ENCODE results near the gene MYLK4. TPM values are rescaled to one million over a fixed set of nuclear protein-coding genes. Genes with fewer than 3 reads are reported as not detected.
A peak's percentile ranks its signal among the peaks of the same experiment; 100 is the strongest.

Gene MYLK4
- total RNA-seq, 2 experiments from 2014 or later = 0.10 to 0.21 TPM

GRCh38 chr6:2784061-2784460 is 33.3 kb upstream of the MYLK4 start:
- peaks cover 32% of the 10 kb centered on the region for H3K36me3 Mint-ChIP-seq

GRCh38 chr6:2783188-2783963 is 32.7 kb upstream of the MYLK4 start:
- no peak for DNase-seq
- Mint-ChIP-seq H3K36me3 (peaks cover 32% of the 10 kb centered on the region), H3K4me1 (peaks cover 12% of the 10 kb centered on the region), H3K27ac (peak overlapping the region; percentile 46), H3K9me3 (no peaks in the 10 kb centered on the region), H3K27me3 (no peaks in the 10 kb centered on the region), H3K4me3 (no peak overlapping the region)

More at GRCh38 chr6:2784061-2784460, 33.3 kb upstream of the MYLK4 start:
- DNase-seq = no peak
- Mint-ChIP-seq H3K9me3 (no peaks in the 10 kb centered on the region), H3K27me3 (no peaks in the 10 kb centered on the region), H3K4me3 (no peak overlapping the region), H3K27ac (no peak overlapping the region), H3K4me1 (peaks cover 11% of the 10 kb centered on the region)

- no peak for DNase-seq
- Mint-ChIP-seq H3K27ac (no peak overlapping the region), H3K4me3 (no peak overlapping the region), H3K4me1 (peaks cover 13% of the 10 kb centered on the region), H3K27me3 (no peaks in the 10 kb centered on the region), H3K36me3 (peaks cover 30% of the 10 kb centered on the region), H3K9me3 (no peaks in the 10 kb centered on the region)
Measured at GRCh38 chr6:2782825-2783187, 32.1 kb upstream of the MYLK4 start.

GRCh38 chr6:2782356-2782708 is 31.6 kb upstream of the MYLK4 start:
- DNase-seq = no peak
- Mint-ChIP-seq H3K4me1 (peaks cover 16% of the 10 kb centered on the region), H3K4me3 (no peak overlapping the region), H3K9me3 (no peaks in the 10 kb centered on the region), H3K36me3 (peaks cover 30% of the 10 kb centered on the region), H3K27ac (no peak overlapping the region), H3K27me3 (no peaks in the 10 kb centered on the region)

GRCh38 chr6:2781685-2782355 is 31.1 kb upstream of the MYLK4 start:
- no peaks in the 10 kb centered on the region for H3K27me3 Mint-ChIP-seq
- H3K27ac Mint-ChIP-seq = no peak overlapping the region
- peaks cover 18% of the 10 kb centered on the region for H3K4me1 Mint-ChIP-seq
- DNase-seq = no peak
- H3K36me3 Mint-ChIP-seq = peaks cover 26% of the 10 kb centered on the region
- H3K4me3 Mint-ChIP-seq = no peak overlapping the region
- no peaks in the 10 kb centered on the region for H3K9me3 Mint-ChIP-seq

GRCh38 chr6:2780102-2780737 is 29.5 kb upstream of the MYLK4 start:
- H3K36me3 Mint-ChIP-seq = peaks cover 28% of the 10 kb centered on the region
- H3K27ac Mint-ChIP-seq = no peak overlapping the region
- H3K4me1 Mint-ChIP-seq = peaks cover 22% of the 10 kb centered on the region
- DNase-seq = no peak
- H3K4me3 Mint-ChIP-seq = no peak overlapping the region
- H3K27me3 Mint-ChIP-seq = no peaks in the 10 kb centered on the region
- no peaks in the 10 kb centered on the region for H3K9me3 Mint-ChIP-seq

GRCh38 chr6:2777249-2777648 is 26.5 kb upstream of the MYLK4 start:
- Mint-ChIP-seq H3K4me1 (peaks cover 32% of the 10 kb centered on the region), H3K36me3 (peaks cover 26% of the 10 kb centered on the region), H3K4me3 (no peak overlapping the region), H3K9me3 (no peaks in the 10 kb centered on the region), H3K27ac (no peak overlapping the region), H3K27me3 (no peaks in the 10 kb centered on the region)
- DNase-seq = no peak

GRCh38 chr6:2775003-2775402 is 24.3 kb upstream of the MYLK4 start:
- Mint-ChIP-seq H3K4me1 (peaks cover 46% of the 10 kb centered on the region), H3K4me3 (no peak overlapping the region), H3K27ac (no peak overlapping the region), H3K27me3 (no peaks in the 10 kb centered on the region), H3K36me3 (peaks cover 26% of the 10 kb centered on the region), H3K9me3 (no peaks in the 10 kb centered on the region)
- no peak for DNase-seq

GRCh38 chr6:2773449-2773848 is 22.7 kb upstream of the MYLK4 start:
- Mint-ChIP-seq H3K36me3 (peaks cover 33% of the 10 kb centered on the region), H3K27ac (no peak overlapping the region), H3K4me1 (peaks cover 53% of the 10 kb centered on the region), H3K27me3 (no peaks in the 10 kb centered on the region), H3K9me3 (no peaks in the 10 kb centered on the region), H3K4me3 (no peak overlapping the region)
- DNase-seq = no peak

- H3K27me3 Mint-ChIP-seq = no peaks in the 10 kb centered on the region
- peaks cover 58% of the 10 kb centered on the region for H3K4me1 Mint-ChIP-seq
- H3K36me3 Mint-ChIP-seq = peaks cover 36% of the 10 kb centered on the region
- H3K4me3 Mint-ChIP-seq = no peak overlapping the region
- H3K9me3 Mint-ChIP-seq = no peaks in the 10 kb centered on the region
- no peak overlapping the region for H3K27ac Mint-ChIP-seq
- no peak for DNase-seq
Measured at GRCh38 chr6:2772840-2773239, 22.1 kb upstream of the MYLK4 start.

GRCh38 chr6:2771079-2771478 is 20.4 kb upstream of the MYLK4 start:
- no peaks in the 10 kb centered on the region for H3K9me3 Mint-ChIP-seq
- no peaks in the 10 kb centered on the region for H3K27me3 Mint-ChIP-seq
- peaks cover 38% of the 10 kb centered on the region for H3K36me3 Mint-ChIP-seq
- no peak overlapping the region for H3K27ac Mint-ChIP-seq
- no peak overlapping the region for H3K4me3 Mint-ChIP-seq
- no peak for DNase-seq
- H3K4me1 Mint-ChIP-seq = peaks cover 54% of the 10 kb centered on the region

GRCh38 chr6:2770171-2770570 is 19.4 kb upstream of the MYLK4 start:
- DNase-seq = no peak
- Mint-ChIP-seq H3K27me3 (no peaks in the 10 kb centered on the region), H3K9me3 (no peaks in the 10 kb centered on the region), H3K4me3 (no peak overlapping the region), H3K4me1 (peaks cover 53% of the 10 kb centered on the region), H3K27ac (no peak overlapping the region), H3K36me3 (peaks cover 38% of the 10 kb centered on the region)

- peaks cover 51% of the 10 kb centered on the region for H3K4me1 Mint-ChIP-seq
- peaks cover 35% of the 10 kb centered on the region for H3K36me3 Mint-ChIP-seq
- H3K27ac Mint-ChIP-seq = no peak overlapping the region
Measured at GRCh38 chr6:2768696-2769095, 18.0 kb upstream of the MYLK4 start.

GRCh38 chr6:2767657-2768524 is 17.2 kb upstream of the MYLK4 start:
- Mint-ChIP-seq H3K27ac (no peak overlapping the region), H3K36me3 (peaks cover 29% of the 10 kb centered on the region), H3K27me3 (no peaks in the 10 kb centered on the region), H3K9me3 (no peaks in the 10 kb centered on the region), H3K4me1 (peaks cover 44% of the 10 kb centered on the region), H3K4me3 (peak overlapping the region; percentile 85)
- DNase-seq = no peak

More at GRCh38 chr6:2768696-2769095, 18.0 kb upstream of the MYLK4 start:
- H3K9me3 Mint-ChIP-seq = no peaks in the 10 kb centered on the region
- no peaks in the 10 kb centered on the region for H3K27me3 Mint-ChIP-seq
- no peak for DNase-seq
- peak overlapping the region; percentile 85 for H3K4me3 Mint-ChIP-seq
